ENCODE results near the gene C1orf232.
A peak's percentile ranks its signal among the peaks of the same experiment; 100 is the strongest.

The C1orf232 gene

GRCh38 chr1:26168410-26169197 is at the start of gene C1orf232:
Gene C1orf232, minus strand, starts transcription at chr1:26168963. Its CDS starts 464 bp downstream, at chr1:26168499.
- DNase-seq: peak; percentile 65

- DNase-seq: no peak
These were observed 46.5 kb upstream of the C1orf232 start for GRCh38 chr1:26215246-26215645.

GRCh38 chr1:26213335-26213905 is 44.7 kb upstream of the C1orf232 start:
- no peak for DNase-seq

- DNase-seq: no peak
These were observed 44.0 kb upstream of the C1orf232 start for GRCh38 chr1:26212726-26213125.

GRCh38 chr1:26210147-26210870 is 41.5 kb upstream of the C1orf232 start:
- DNase-seq: no peak

GRCh38 chr1:26203642-26204318 is 35.0 kb upstream of the C1orf232 start:
- no peak for DNase-seq

GRCh38 chr1:26200413-26200812 is 31.6 kb upstream of the C1orf232 start:
- no peak for DNase-seq

GRCh38 chr1:26197813-26198212 is 29.1 kb upstream of the C1orf232 start:
- no peak for DNase-seq

GRCh38 chr1:26197301-26197700 is 28.5 kb upstream of the C1orf232 start:
- no peak for DNase-seq

GRCh38 chr1:26195805-26196204 is 27.0 kb upstream of the C1orf232 start:
- DNase-seq: no peak

GRCh38 chr1:26191739-26192138 is 23.0 kb upstream of the C1orf232 start:
- no peak for DNase-seq

GRCh38 chr1:26190373-26190987 is 21.7 kb upstream of the C1orf232 start, which contains the start of gene CATSPER4:
Gene CATSPER4, plus strand, starts transcription at chr1:26190602. Its CDS starts 26 bp downstream, at chr1:26190628.
- peak; percentile 16 for DNase-seq

GRCh38 chr1:26189751-26190275 is 21.1 kb upstream of the C1orf232 start:
- no peak for DNase-seq

- no peak for DNase-seq
These were observed 20.6 kb upstream of the C1orf232 start for GRCh38 chr1:26189331-26189730.

- DNase-seq: no peak
These were observed 19.7 kb upstream of the C1orf232 start for GRCh38 chr1:26188477-26188876.

- no peak for DNase-seq
These were observed 19.1 kb upstream of the C1orf232 start for GRCh38 chr1:26187882-26188281.

GRCh38 chr1:26184883-26185282 is 16.1 kb upstream of the C1orf232 start:
- DNase-seq: no peak

GRCh38 chr1:26184086-26184485 is 15.3 kb upstream of the C1orf232 start:
- DNase-seq: no peak

- DNase-seq: no peak
These were observed 13.6 kb upstream of the C1orf232 start for GRCh38 chr1:26182383-26182696.

- DNase-seq: no peak
These were observed 13.0 kb upstream of the C1orf232 start for GRCh38 chr1:26181586-26182382.

- no peak for DNase-seq
These were observed 11.3 kb upstream of the C1orf232 start for GRCh38 chr1:26180010-26180506.
